Fibroblast of pulmonary artery (primary cell): Measurements from ENCODE around the gene SHISA9.

ENCODE experiments used
- DNase-seq: peaks from one replicate; pipeline ENCODE4 v3.0.0-alpha.2; 2010; ENCODE audit warnings: low read depth
- H3K4me3 ChIP-seq: replicated peaks from 2 replicates; pipeline ENCODE4 v1.5.1; 2011; ENCODE audit warnings: low read depth, mild to moderate bottlenecking, control low read depth, low read length, moderate library complexity
- TF ChIP-seq, protein P1 (sequence below): IDR thresholded peaks from 2 replicates; pipeline ENCODE4 v1.5.1; 2011; ENCODE audit warnings: mild to moderate bottlenecking, control low read depth, low read length, inconsistent platforms; ENCODE audit errors: missing control alignments

Gene SHISA9

DNA sequence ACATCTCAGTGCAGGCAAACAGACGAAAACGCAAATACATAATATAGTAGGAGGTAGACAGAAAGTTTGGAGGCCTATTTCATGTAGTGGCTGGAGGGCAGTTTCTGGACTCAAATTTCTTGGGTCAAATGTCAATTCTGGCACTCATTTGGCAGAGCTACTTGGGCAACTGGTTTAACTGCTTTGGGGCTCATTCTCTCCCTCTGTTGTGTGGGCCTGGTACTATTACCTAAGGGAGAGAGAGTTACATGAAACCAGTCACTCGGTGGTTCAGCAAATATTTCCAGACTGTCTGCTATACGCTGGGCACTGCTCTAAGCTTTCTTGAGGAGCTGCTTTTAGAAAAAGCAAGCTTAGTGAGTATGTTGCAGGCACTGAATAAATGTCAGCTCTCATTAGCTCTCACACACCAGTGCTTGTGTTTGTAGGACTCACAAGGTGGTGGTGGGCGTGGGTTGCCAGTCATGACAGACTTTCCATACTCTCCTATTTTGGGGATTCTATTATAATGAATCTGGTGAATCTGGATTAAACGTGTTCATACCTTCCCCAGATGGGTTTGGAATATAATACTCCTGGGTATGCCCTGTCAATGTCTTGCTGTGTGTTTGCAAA, 1.8 kb upstream of the SHISA9 start:
- no peak for DNase-seq
- no peak overlapping the region for H3K4me3 ChIP-seq
- TF ChIP-seq, protein P1, sequence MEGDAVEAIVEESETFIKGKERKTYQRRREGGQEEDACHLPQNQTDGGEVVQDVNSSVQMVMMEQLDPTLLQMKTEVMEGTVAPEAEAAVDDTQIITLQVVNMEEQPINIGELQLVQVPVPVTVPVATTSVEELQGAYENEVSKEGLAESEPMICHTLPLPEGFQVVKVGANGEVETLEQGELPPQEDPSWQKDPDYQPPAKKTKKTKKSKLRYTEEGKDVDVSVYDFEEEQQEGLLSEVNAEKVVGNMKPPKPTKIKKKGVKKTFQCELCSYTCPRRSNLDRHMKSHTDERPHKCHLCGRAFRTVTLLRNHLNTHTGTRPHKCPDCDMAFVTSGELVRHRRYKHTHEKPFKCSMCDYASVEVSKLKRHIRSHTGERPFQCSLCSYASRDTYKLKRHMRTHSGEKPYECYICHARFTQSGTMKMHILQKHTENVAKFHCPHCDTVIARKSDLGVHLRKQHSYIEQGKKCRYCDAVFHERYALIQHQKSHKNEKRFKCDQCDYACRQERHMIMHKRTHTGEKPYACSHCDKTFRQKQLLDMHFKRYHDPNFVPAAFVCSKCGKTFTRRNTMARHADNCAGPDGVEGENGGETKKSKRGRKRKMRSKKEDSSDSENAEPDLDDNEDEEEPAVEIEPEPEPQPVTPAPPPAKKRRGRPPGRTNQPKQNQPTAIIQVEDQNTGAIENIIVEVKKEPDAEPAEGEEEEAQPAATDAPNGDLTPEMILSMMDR = no peak

DNA sequence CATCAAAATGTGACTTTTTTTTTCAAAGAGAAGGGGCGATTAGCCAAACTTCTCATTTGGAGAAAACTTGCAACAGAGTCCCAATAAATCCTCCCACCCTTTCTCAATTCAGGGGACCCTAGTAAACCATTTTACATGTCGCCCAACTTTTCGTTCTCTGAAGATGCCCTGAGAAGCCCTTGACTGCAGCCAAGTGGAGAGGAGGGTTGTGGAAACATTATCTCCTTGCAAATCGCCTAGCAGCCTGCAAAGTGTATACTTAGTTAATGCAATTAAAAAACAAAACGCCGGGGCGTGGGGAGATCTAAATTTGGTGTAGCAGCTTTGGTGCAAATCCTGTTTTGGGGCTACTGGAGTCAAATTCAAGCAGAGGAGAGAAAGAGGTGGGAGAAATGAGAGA, 1.2 kb upstream of the SHISA9 start:
- H3K4me3 ChIP-seq = no peak overlapping the region
- TF ChIP-seq, protein P1 = no peak
- no peak for DNase-seq

DNA sequence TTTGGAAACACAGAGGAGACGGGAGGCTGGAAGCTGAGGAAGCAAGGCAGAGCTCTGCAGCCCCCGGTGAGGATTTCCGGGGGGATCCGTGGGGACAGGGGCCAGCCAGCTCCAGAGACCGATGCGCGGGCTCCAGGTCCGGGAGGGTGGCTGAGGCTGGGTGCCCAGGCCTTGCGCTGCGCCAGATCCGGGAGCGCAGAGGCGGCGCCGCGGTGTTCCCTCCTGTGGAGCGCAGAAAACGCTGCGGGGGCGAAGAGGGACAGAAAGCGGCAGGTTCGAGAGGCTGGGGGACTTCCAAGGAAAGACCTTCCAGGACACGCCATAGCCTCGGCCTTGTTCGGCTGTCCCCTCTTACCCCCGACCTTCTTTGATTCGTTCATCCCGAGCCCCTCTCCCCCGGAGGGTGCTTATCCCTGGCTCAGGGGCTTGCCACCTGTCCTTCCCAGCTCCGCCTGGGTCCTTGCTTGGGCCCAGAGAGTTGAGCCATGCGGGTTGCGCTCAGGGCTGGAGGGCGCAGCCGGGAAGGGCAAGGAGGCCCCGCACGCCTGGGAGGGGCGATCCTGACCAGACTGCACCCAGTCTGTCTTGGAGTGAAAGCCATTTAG, 697 bp upstream of the SHISA9 start:
- H3K4me3 ChIP-seq = no peak overlapping the region
- TF ChIP-seq, protein P1 = no peak
- no peak for DNase-seq

DNA sequence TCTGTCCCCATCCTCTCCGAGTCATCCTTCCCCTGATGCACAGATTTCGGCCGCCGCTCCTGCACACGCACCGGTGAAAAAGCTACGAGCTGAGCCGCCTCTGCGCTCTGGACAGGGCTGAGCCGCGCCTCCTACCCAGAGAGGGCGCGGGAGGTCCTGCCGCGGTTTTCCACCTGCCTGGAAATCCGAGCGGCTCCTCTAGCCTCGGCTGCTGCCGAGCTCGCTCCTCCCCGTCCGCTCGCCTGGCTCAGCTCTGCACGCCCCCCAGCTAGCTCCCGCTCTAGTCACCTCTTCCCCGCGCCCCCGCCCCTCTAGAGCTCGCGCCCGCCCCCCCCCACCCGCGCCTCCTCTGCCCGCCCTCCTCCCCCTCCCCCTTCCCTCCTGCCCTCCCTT, 198 bp upstream of the SHISA9 start:
- TF ChIP-seq, protein P1 = no peak
- DNase-seq = no peak
- H3K4me3 ChIP-seq = no peak overlapping the region

DNA sequence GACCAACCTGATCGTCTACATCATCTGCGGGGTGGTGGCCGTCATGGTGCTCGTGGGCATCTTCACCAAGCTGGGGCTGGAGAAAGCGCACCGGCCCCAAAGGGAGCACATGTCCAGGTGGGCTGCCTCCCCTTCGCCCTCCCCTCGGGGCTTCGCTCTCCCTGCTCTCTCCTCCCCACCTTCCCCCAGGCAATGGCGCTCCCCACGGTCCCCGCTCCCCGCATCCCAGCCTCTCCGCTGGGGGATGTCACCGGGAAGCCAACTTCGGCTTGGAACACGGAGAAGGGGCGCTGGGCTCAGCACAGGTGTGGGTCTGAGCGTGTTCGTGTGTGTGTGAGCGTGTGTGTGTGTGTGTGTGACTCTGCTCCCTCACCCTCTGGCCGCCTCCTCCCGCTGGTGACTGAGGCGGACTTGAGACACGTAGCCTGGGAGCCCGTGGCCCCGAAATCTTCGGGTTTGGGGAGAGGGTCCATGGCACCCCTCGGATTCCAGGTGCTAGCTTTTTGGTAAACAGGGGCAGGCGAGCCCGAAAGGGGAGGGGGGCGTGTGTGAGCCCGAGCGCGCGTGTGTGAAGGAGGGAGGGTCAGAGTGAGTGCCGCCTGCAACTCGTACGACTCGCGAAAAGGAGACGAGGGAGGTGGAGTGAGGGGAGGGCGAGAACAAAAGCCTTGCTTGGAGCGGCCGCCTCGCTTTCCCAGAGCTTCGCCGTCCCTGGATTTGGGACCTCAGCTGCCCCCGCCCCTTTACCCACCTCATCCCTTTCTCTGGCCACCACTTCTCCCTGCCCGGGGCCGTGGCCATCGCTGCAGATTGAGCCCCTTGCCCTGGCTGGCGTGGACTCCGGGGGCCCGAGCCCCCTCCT, 1.3 kb downstream of the SHISA9 start:
- DNase-seq = no peak
- TF ChIP-seq, protein P1 = no peak
- H3K4me3 ChIP-seq = no peak overlapping the region

DNA sequence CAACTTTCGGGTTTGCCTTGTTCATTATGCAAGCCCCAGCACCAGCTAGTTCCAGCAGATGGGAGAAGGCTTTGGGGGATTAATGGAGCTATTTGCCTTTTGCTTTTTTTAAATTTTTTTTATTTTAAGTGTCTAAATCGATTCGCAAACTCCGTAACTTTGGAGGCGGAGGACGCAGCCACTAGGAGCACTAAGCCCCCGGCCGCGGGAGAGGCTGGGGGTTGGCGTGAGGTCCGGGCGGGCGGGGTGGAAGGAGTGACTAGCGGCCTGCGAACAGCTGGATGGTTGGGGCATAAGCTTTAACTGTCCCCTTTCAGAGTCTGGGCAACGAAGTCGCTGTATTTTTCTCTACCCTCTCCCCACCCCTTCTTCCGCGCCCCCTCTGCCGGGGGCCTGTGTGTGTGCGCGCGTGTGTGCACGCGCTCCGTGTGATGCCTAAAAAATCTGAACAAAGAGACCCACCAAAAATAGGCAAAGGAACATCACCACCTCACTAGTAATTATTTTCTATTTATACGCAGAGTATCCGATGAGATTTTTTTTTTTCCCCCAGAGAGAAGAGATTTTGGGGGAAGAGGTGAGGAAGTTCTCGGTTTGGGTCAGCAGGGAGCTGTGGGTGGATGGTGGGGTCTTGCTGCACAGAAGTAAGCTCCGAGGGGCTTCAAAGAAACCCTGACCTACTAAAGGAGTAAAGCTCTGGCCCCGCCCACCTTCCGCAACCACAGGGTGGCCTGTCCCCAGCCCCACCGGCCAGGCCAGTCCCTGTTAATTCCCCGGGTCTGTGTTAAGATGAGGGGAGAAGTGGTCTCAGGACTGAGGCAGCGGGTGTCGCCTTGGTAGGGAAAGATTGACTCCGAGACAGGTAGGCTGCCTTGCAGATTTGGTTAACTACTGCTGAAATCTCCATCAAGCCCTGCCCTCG, 2.3 kb downstream of the SHISA9 start:
- no peak for DNase-seq
- H3K4me3 ChIP-seq = no peak overlapping the region

More for the DNA sequence above, 2.3 kb downstream of the SHISA9 start:
- TF ChIP-seq, protein P1 = no peak
